ENCODE data around the gene EPB41.

DNA sequence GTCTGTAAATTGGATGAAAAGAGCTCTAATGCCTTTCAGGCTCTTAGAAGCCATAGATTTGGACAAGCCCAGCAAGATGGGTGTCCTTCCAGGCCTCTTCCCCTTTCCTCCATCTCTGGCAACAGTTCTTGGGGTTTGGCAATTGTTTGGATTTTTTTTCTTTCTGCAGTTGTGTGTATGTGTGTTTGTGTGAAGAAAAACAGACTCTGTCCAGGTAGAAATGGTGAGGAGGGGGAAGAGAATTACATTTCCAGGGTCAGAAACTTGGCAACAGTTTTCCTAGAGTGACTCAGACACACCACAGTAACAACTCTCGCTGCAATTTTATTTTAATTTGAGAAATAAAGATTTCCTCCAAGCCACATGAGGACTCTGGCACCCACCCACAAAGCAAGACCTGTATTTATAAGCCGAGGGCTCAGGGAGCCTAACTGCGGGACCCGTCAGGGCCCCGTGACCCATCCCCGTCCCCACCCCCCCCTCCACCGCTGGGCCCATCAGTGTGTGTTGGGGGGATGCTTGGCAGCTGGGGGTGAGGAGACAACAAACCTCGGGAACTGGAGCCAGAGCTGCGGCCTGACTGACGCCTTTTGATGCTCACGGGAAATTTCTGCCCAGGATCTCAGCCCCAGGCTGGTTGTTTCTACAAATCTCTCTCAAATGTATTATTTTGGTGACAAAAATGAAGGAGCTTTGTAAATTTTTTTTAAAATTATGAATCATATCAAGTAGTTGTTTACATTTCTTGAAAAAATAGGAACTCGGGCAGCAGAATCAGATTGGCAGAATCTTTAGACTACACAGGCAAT is 205.0 kb downstream of the EPB41 start:
- TF ChIP-seq, protein P1, sequence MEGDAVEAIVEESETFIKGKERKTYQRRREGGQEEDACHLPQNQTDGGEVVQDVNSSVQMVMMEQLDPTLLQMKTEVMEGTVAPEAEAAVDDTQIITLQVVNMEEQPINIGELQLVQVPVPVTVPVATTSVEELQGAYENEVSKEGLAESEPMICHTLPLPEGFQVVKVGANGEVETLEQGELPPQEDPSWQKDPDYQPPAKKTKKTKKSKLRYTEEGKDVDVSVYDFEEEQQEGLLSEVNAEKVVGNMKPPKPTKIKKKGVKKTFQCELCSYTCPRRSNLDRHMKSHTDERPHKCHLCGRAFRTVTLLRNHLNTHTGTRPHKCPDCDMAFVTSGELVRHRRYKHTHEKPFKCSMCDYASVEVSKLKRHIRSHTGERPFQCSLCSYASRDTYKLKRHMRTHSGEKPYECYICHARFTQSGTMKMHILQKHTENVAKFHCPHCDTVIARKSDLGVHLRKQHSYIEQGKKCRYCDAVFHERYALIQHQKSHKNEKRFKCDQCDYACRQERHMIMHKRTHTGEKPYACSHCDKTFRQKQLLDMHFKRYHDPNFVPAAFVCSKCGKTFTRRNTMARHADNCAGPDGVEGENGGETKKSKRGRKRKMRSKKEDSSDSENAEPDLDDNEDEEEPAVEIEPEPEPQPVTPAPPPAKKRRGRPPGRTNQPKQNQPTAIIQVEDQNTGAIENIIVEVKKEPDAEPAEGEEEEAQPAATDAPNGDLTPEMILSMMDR (IDR thresholded peaks at IDR 0.05) = no peak
- no peak for TF ChIP-seq POLR2A (IDR thresholded peaks at IDR 0.05)

Measured in Peyer's patch (tissue), 4 donors.